DOHH2 (cell line): ENCODE measurements around the gene MAPK8.

Source experiments
- H3F3A ChIP-seq: fragments of 200-600 bp; sonication (generic), shearing (Covaris generic); 2 replicates; pipeline ENCODE4 v1.6.0; 2016; ENCODE audit warnings: antibody characterized with exemption, mild to moderate bottlenecking; ENCODE audit not compliant: control insufficient read depth, insufficient read depth
- H3K27ac ChIP-seq: fragments of 200-600 bp; sonication (generic); 2 replicates; pipeline ENCODE4 v1.5.1; 2014; ENCODE audit warnings: low read depth, mild to moderate bottlenecking, low read length, moderate library complexity
- H3K27me3 ChIP-seq: fragments of 200-600 bp; sonication (generic); 2 replicates; pipeline ENCODE4 v1.6.1; 2014; ENCODE audit warnings: mild to moderate bottlenecking, low read length, mixed read lengths; ENCODE audit not compliant: control insufficient read depth
- H3K36me3 ChIP-seq: fragments of 200-600 bp; sonication (generic); 2 replicates; pipeline ENCODE4 v1.6.1; 2014; ENCODE audit warnings: mild to moderate bottlenecking, low read length, moderate library complexity, mixed read lengths; ENCODE audit not compliant: control insufficient read depth
- H3K4me1 ChIP-seq: fragments of 200-600 bp; sonication (generic); 2 replicates; pipeline ENCODE4 v1.6.1; 2014; ENCODE audit warnings: mild to moderate bottlenecking, low read length, mixed read lengths; ENCODE audit not compliant: control insufficient read depth
- H3K4me2 ChIP-seq: fragments of 200-600 bp; sonication (generic); 2 replicates; pipeline ENCODE4 v1.6.0; 2014; ENCODE audit warnings: mild to moderate bottlenecking, low read length, moderate library complexity
- H3K4me3 ChIP-seq: fragments of 200-600 bp; sonication (generic); 2 replicates; pipeline ENCODE4 v1.5.1; 2014; ENCODE audit warnings: mild to moderate bottlenecking, low read length, mixed read lengths
- H3K79me2 ChIP-seq: fragments of 200-600 bp; sonication (generic); 2 replicates; pipeline ENCODE4 v1.6.1; 2014; ENCODE audit warnings: mild to moderate bottlenecking, low read length, mixed read lengths; ENCODE audit not compliant: control insufficient read depth
- H3K9me2 ChIP-seq: fragments of 200-600 bp; sonication (generic); replicated peaks from 2 replicates; pipeline ENCODE4 v1.6.1; 2014; ENCODE audit warnings: mild to moderate bottlenecking, low read length, mixed read lengths; ENCODE audit not compliant: control insufficient read depth
- H3K9me3 ChIP-seq: fragments of 200-600 bp; sonication (generic); 2 replicates; pipeline ENCODE4 v1.6.1; 2014; ENCODE audit warnings: antibody characterized with exemption, low read length, mixed read lengths; ENCODE audit not compliant: control insufficient read depth, insufficient read depth
- H4K20me1 ChIP-seq: fragments of 200-600 bp; sonication (generic); 2 replicates; pipeline ENCODE4 v1.6.0; 2014; ENCODE audit warnings: low read depth, mild to moderate bottlenecking, antibody characterized with exemption, low read length, moderate library complexity; ENCODE audit not compliant: control insufficient read depth, insufficient read depth
- CTCF ChIP-seq: fragments of 200-600 bp; sonication (generic); IDR thresholded peaks from one replicate; pipeline ENCODE4 v1.5.1; 2014; ENCODE audit warnings: antibody characterized with exemption, mild to moderate bottlenecking, low read depth, low read length; ENCODE audit not compliant: poor library complexity, severe bottlenecking
- EZH2phosphoT487 ChIP-seq: fragments of 200-600 bp; sonication (generic); IDR thresholded peaks from 2 replicates; pipeline ENCODE4 v1.6.1; 2017; ENCODE audit warnings: borderline replicate concordance, mild to moderate bottlenecking, antibody characterized with exemption, low read length, moderate library complexity, mixed read lengths

MAPK8 gene

GRCh38 chr10:48306265-48306869 is at the start of gene MAPK8:
MAPK8 (plus strand) TSS chr10:48306677; CDS start chr10:48401661, 94,984 bp downstream.
- Histone ChIP-seq H4K20me1 (peaks cover 14% of the 10 kb centered on the region; the same call in 1 of the 2 replicates), H3K9me3 (no peaks in the 10 kb centered on the region), H3F3A (no peaks in the 10 kb centered on the region), H3K27ac (no peak within 1 kb of the TSS), H3K27me3 (peaks cover 3% of the 10 kb centered on the region; the same call in 1 of the 2 replicates), H3K36me3 (no peaks in the 10 kb centered on the region), H3K4me2 (peak within 1 kb of the TSS; percentile 97), H3K4me1 (peaks cover 27% of the 10 kb centered on the region), H3K9me2 (no peaks in the 10 kb centered on the region), H3K4me3 (peak within 1 kb of the TSS; percentile 82), H3K79me2 (peaks cover 40% of the 10 kb centered on the region)
- no peak for TF ChIP-seq EZH2phosphoT487
- TF ChIP-seq CTCF: no peak

GRCh38 chr10:48257407-48257961 is 49.0 kb upstream of the MAPK8 start:
- Histone ChIP-seq H3K79me2 (no peaks in the 10 kb centered on the region), H3K9me2 (no peaks in the 10 kb centered on the region), H3K4me1 (no peaks in the 10 kb centered on the region), H3K4me3 (no peak overlapping the region), H3F3A (no peaks in the 10 kb centered on the region), H3K27ac (no peak overlapping the region), H3K36me3 (no peaks in the 10 kb centered on the region), H3K4me2 (no peak overlapping the region), H3K9me3 (no peaks in the 10 kb centered on the region), H3K27me3 (peaks cover 7% of the 10 kb centered on the region), H4K20me1 (no peaks in the 10 kb centered on the region)
- no peak for TF ChIP-seq EZH2phosphoT487
- no peak for TF ChIP-seq CTCF

GRCh38 chr10:48258105-48258504 is 48.4 kb upstream of the MAPK8 start:
- Histone ChIP-seq H3F3A (no peaks in the 10 kb centered on the region), H3K27ac (no peak overlapping the region), H3K9me3 (no peaks in the 10 kb centered on the region), H3K9me2 (no peaks in the 10 kb centered on the region), H3K4me1 (no peaks in the 10 kb centered on the region), H3K4me2 (no peak overlapping the region), H4K20me1 (no peaks in the 10 kb centered on the region), H3K36me3 (no peaks in the 10 kb centered on the region), H3K4me3 (no peak overlapping the region), H3K27me3 (peaks cover 7% of the 10 kb centered on the region), H3K79me2 (no peaks in the 10 kb centered on the region)
- TF ChIP-seq CTCF (no peak), EZH2phosphoT487 (no peak)
